Endodermal cell (in vitro differentiated cells): ENCODE measurements around the gene TXNDC8. TPM values are rescaled to one million over a fixed set of nuclear protein-coding genes. Genes with fewer than 3 reads are reported as not detected.

Experiments used
- DNase-seq: peaks from one replicate; pipeline ENCODE4 v3.0.0-alpha.2; 2017
- H3K27ac ChIP-seq: 2 replicates; pipeline ENCODE4 v1.5.1; 2013; ENCODE audit warnings: mild to moderate bottlenecking, low read depth, low read length, moderate library complexity
- H3K27me3 ChIP-seq: 2 replicates; pipeline ENCODE4 v1.6.1; 2013; ENCODE audit warnings: mild to moderate bottlenecking, low read length, moderate library complexity; ENCODE audit not compliant: insufficient read depth, control insufficient read depth, poor library complexity, severe bottlenecking
- H3K36me3 ChIP-seq: 2 replicates; pipeline ENCODE4 v1.7.0; 2013; ENCODE audit warnings: mild to moderate bottlenecking, low read length, moderate library complexity; ENCODE audit not compliant: control insufficient read depth, insufficient read depth
- H3K4me1 ChIP-seq: one replicate; pipeline ENCODE4 v1.7.0; 2013; ENCODE audit warnings: low read length; ENCODE audit not compliant: control insufficient read depth, insufficient read depth
- H3K4me3 ChIP-seq: 2 replicates; pipeline ENCODE4 v1.5.1; 2013; ENCODE audit warnings: mild to moderate bottlenecking, low read length, moderate library complexity
- H3K9ac ChIP-seq: 2 replicates; pipeline ENCODE4 v1.6.1; 2013; ENCODE audit warnings: mild to moderate bottlenecking, low read length, moderate library complexity; ENCODE audit not compliant: poor library complexity, severe bottlenecking; ENCODE audit errors: extremely low read depth
- H3K9me3 ChIP-seq: 2 replicates; pipeline ENCODE4 v1.6.1; 2013; ENCODE audit warnings: mild to moderate bottlenecking, low read length, moderate library complexity; ENCODE audit not compliant: control insufficient read depth
- H3K27ac Mint-ChIP-seq: 2 replicates; pipeline ENCODE4 v1.8.0; 2020; ENCODE audit warnings: mixed read lengths
- H3K27me3 Mint-ChIP-seq: 2 replicates; pipeline ENCODE4 v1.8.0; 2021; ENCODE audit warnings: mild to moderate bottlenecking, mixed read lengths; ENCODE audit not compliant: insufficient read depth
- H3K36me3 Mint-ChIP-seq: 2 replicates; pipeline ENCODE4 v1.8.0; 2020; ENCODE audit warnings: low read depth, mixed read lengths
- H3K4me1 Mint-ChIP-seq: 2 replicates; pipeline ENCODE4 v1.8.0; 2020; ENCODE audit warnings: mixed read lengths
- H3K4me3 Mint-ChIP-seq: 2 replicates; pipeline ENCODE4 v1.8.0; 2020; ENCODE audit warnings: mild to moderate bottlenecking, moderate library complexity, mixed read lengths
- H3K9me3 Mint-ChIP-seq: 2 replicates; pipeline ENCODE4 v1.8.0; 2020; ENCODE audit warnings: mild to moderate bottlenecking, mixed read lengths
- WGBS, 2 experiments: methylation state at CpG; one replicate each; pipeline versions ENCODE4 v1.1.5 to v1.1.7; 2013; ENCODE audit warnings: missing lambda C conversion rate in 2 of 2, mixed read lengths in 1 of 2; ENCODE audit not compliant: insufficient coverage in 1 of 2, insufficient read length in 1 of 2; 5-methylcytosine and 5-hydroxymethylcytosine counted together
- total RNA-seq, 2 donors: library from RNA; stranded (reverse); fragmentation: NEBNext Ultra II Directional in 1 of 2; extraction: Animal tissue kit (Norgen Biotek cat#: 25700) in 1 of 2; gene quantifications; 2 replicates in 1 of 2; 3 replicates in 1 of 2; pipeline ENCODE4 v1.2.1, GENCODE V29; 2021
- TF ChIP-seq, protein P1 (sequence below): fragments of 200-600 bp; sonication (generic); conservative IDR thresholded peaks from 2 replicates; pipeline ENCODE4 v1.5.0; 2021; ENCODE audit warnings: antibody characterized with exemption, mild to moderate bottlenecking

The TXNDC8 gene
- total RNA-seq, 2 donors from 2014 or later, result not detected

DNA sequence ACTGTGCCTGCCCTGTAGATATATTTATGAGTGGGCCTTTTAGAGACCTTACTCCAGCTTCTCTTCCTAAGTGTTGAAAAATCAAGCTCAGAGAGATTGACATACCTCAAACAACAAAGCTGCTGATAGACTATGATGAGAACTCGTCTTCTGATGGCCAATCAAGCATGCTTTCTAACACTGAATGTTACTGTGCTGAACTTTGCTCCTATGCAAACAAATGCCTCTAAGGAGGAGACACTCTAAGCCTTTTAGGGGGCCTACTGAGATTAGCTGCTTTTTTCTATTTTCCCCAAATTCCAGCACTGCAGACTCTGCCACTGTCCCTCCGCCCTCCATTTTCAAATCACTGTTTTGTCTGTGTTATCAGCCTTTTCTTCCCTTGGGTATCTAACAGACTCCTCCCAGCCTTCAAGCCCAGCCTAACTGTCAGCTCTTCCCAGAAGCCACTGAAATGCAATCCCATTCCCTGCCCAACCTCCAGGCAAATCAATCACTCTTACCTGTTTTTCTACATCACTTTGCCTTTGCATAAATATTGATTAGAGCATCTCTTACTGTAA, 39.5 kb downstream of the TXNDC8 start:
- no peak overlapping the region for H3K4me3 Mint-ChIP-seq

DNA sequence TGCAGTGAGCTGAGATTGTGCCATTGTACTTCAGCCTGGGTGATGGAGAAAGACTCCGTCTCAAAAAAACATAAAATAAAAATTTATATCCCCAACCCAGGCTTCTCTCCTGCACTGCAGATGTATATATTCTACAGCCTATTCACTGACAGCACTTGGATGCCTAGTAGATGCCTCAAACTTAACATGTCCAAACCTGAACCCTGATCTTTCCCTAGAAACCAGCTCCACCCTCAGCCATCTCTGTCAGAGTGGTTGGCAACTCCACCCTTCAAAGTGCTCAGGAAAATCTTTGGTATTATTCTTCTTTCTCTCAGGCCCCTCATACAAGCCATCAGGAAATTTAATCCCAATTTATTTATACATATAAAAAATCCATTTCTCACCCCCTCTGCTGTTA, 44.4 kb downstream of the TXNDC8 start:
- Histone ChIP-seq H3K9ac (no peak overlapping the region), H3K9me3 (no peaks in the 10 kb centered on the region), H3K4me3 (no peak overlapping the region), H3K4me1 (no peaks in the 10 kb centered on the region), H3K36me3 (no peaks in the 10 kb centered on the region), H3K27me3 (no peaks in the 10 kb centered on the region), H3K27ac (no peak overlapping the region)
- peaks cover 4% of the 10 kb centered on the region for H3K4me1 Mint-ChIP-seq
- H3K4me3 Mint-ChIP-seq, result no peak overlapping the region
- no peaks in the 10 kb centered on the region for H3K9me3 Mint-ChIP-seq
- H3K27me3 Mint-ChIP-seq, result peaks cover 3% of the 10 kb centered on the region
- WGBS, 2 experiments, result 100% methylated on average over 1 of the region's 1 CpG; no CpG with 5 or more reads in 1 of the 2 experiments
- H3K27ac Mint-ChIP-seq, result no peak overlapping the region
- no peak for DNase-seq
- H3K36me3 Mint-ChIP-seq, result no peaks in the 10 kb centered on the region
- TF ChIP-seq, protein P1, sequence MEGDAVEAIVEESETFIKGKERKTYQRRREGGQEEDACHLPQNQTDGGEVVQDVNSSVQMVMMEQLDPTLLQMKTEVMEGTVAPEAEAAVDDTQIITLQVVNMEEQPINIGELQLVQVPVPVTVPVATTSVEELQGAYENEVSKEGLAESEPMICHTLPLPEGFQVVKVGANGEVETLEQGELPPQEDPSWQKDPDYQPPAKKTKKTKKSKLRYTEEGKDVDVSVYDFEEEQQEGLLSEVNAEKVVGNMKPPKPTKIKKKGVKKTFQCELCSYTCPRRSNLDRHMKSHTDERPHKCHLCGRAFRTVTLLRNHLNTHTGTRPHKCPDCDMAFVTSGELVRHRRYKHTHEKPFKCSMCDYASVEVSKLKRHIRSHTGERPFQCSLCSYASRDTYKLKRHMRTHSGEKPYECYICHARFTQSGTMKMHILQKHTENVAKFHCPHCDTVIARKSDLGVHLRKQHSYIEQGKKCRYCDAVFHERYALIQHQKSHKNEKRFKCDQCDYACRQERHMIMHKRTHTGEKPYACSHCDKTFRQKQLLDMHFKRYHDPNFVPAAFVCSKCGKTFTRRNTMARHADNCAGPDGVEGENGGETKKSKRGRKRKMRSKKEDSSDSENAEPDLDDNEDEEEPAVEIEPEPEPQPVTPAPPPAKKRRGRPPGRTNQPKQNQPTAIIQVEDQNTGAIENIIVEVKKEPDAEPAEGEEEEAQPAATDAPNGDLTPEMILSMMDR, result no peak

More for the DNA sequence above, 39.5 kb downstream of the TXNDC8 start:
- Mint-ChIP-seq H3K9me3 (no peaks in the 10 kb centered on the region), H3K27me3 (no peaks in the 10 kb centered on the region), H3K4me1 (peaks cover 6% of the 10 kb centered on the region), H3K27ac (no peak overlapping the region), H3K36me3 (no peaks in the 10 kb centered on the region)
- TF ChIP-seq, protein P1, result no peak
- H3K27ac ChIP-seq, result no peak overlapping the region
- DNase-seq, result peak; percentile 47
- H3K9ac ChIP-seq, result no peak overlapping the region
- H3K36me3 ChIP-seq, result no peaks in the 10 kb centered on the region
- no peaks in the 10 kb centered on the region for H3K4me1 ChIP-seq
- H3K9me3 ChIP-seq, result no peaks in the 10 kb centered on the region
- 74 to 78% methylated on average over 2 of the region's 2 CpGs for WGBS, 2 experiments
- no peak overlapping the region for H3K4me3 ChIP-seq
- no peaks in the 10 kb centered on the region for H3K27me3 ChIP-seq

DNA sequence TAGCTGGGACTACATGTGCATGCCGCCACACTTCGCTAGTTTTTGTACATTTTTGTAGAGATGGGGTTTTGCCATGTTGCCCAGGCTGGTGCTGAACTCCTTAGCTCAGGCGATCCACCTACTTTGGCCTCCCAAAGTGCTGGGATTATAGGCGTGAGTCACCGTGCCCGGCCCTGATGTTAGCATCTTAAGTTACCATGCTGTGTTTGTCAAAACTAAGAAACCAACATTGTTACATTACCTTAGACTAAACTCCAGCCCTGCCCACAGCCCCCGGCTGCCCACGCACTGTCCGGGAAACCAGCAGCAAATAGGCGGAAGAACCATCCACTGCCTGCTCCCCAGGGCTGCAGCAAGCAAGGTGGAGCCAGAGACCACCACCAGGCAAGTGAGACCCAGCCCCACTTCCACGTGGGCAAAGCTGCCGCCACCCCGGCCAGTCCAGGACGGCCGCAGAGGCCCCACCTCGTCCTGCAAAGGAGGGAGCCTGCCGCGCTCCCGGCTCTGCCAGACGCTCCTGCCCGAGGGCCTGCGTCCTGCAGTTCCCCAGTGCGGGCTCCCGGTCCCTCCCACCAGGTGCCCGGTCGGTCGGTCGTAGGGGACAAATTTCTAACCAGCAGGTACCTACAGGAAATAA, 45.6 kb downstream of the TXNDC8 start:
- Mint-ChIP-seq H3K4me3 (no peak overlapping the region), H3K27me3 (peaks cover 3% of the 10 kb centered on the region), H3K4me1 (no peaks in the 10 kb centered on the region), H3K9me3 (no peaks in the 10 kb centered on the region), H3K27ac (no peak overlapping the region), H3K36me3 (no peaks in the 10 kb centered on the region)
- H3K9me3 ChIP-seq, result no peaks in the 10 kb centered on the region
- 84 to 90% methylated on average over 12 to 28 of the region's 28 CpGs for WGBS, 2 experiments
- TF ChIP-seq, protein P1, result no peak
- H3K36me3 ChIP-seq, result no peaks in the 10 kb centered on the region
- H3K4me3 ChIP-seq, result no peak overlapping the region
- no peak overlapping the region for H3K27ac ChIP-seq
- no peak overlapping the region for H3K9ac ChIP-seq
- H3K27me3 ChIP-seq, result no peaks in the 10 kb centered on the region
- H3K4me1 ChIP-seq, result no peaks in the 10 kb centered on the region
- DNase-seq, result peak; percentile 47
